Measurements from ENCODE around the gene FAM222A.

FAM222A gene

DNA sequence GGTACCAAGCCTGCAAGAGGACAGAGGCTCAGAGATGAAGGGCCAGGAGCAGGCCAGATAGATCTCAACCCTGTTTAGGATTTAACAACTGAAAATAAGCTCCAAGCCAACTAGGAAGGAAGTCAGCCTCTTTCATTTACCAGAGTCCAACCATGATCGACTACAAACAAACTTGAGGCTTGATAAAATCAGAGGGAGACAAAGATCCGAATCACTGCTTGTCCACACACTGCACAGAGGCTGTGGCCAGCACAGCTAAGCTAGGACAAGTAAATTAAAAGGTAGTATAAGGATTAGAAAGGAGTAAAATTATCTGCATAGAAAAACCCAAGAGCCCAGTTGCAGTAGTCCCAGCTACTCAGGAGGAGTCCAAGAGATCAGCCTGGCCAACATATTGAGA lies 40.3 kb downstream of the FAM222A start:
- TF ChIP-seq, protein P1, sequence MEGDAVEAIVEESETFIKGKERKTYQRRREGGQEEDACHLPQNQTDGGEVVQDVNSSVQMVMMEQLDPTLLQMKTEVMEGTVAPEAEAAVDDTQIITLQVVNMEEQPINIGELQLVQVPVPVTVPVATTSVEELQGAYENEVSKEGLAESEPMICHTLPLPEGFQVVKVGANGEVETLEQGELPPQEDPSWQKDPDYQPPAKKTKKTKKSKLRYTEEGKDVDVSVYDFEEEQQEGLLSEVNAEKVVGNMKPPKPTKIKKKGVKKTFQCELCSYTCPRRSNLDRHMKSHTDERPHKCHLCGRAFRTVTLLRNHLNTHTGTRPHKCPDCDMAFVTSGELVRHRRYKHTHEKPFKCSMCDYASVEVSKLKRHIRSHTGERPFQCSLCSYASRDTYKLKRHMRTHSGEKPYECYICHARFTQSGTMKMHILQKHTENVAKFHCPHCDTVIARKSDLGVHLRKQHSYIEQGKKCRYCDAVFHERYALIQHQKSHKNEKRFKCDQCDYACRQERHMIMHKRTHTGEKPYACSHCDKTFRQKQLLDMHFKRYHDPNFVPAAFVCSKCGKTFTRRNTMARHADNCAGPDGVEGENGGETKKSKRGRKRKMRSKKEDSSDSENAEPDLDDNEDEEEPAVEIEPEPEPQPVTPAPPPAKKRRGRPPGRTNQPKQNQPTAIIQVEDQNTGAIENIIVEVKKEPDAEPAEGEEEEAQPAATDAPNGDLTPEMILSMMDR (conservative IDR thresholded peaks at IDR 0.05): no peak

DNA sequence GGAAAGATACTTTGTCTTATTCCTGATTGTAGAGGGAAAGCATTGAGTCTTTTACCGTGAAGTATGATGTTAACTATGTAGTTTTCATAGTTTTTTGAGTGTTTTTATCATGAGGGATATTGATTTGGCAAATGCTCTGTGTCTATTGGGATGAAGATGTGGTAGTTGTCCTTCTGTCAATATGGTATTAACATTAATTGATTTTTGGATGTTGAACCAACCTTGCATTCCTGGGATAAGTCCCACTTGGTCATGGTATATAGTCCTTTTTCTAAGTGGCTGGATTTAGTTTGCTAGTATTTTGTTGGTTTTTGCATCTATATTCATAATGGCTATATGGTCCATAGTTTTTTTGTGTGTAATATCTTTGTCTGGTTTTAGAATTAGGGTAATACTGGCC lies 42.8 kb downstream of the FAM222A start:
- H3K27ac ChIP-seq: 0 out of 2 replicates have a peak overlapping the region, but pooled peaks have one; percentile 95
- TF ChIP-seq, protein P1 (conservative IDR thresholded peaks at IDR 0.05): no peak

More for the DNA sequence above, 40.3 kb downstream of the FAM222A start:
- H3K27ac ChIP-seq: peak overlapping the region; percentile 95

DNA sequence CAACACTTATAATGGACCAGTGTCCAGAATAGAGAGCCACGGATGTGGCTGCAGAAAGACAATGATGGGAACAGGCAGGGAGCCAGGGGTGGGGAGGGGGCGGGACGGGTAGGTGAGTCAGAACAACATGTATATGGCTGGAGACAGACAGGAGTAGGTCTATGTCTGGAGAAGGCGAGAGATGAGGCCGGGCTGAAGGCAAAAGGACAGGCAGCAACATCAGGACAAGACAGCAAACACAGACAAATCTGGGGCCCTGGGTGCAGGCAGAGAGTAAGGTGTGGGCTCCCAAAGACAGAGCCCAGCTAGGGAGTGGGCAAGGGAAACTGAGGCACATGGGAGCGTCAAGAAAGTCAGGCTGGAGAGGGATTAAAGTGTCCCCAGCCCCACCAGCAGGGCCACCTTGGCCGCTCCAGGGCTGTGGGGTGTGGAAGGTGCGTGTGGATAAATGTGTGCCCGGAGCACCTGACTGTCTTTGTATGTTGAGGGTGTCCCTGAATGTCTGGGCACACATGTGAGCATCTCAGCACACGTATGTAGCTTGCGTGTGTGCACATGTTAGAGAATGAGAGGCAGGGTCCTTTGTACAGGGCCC lies 44.1 kb downstream of the FAM222A start:
- peak overlapping the region; percentile 9; the same call in 1 of the 2 replicates for H3K27ac ChIP-seq
- TF ChIP-seq, protein P1 (conservative IDR thresholded peaks at IDR 0.05): no peak

DNA sequence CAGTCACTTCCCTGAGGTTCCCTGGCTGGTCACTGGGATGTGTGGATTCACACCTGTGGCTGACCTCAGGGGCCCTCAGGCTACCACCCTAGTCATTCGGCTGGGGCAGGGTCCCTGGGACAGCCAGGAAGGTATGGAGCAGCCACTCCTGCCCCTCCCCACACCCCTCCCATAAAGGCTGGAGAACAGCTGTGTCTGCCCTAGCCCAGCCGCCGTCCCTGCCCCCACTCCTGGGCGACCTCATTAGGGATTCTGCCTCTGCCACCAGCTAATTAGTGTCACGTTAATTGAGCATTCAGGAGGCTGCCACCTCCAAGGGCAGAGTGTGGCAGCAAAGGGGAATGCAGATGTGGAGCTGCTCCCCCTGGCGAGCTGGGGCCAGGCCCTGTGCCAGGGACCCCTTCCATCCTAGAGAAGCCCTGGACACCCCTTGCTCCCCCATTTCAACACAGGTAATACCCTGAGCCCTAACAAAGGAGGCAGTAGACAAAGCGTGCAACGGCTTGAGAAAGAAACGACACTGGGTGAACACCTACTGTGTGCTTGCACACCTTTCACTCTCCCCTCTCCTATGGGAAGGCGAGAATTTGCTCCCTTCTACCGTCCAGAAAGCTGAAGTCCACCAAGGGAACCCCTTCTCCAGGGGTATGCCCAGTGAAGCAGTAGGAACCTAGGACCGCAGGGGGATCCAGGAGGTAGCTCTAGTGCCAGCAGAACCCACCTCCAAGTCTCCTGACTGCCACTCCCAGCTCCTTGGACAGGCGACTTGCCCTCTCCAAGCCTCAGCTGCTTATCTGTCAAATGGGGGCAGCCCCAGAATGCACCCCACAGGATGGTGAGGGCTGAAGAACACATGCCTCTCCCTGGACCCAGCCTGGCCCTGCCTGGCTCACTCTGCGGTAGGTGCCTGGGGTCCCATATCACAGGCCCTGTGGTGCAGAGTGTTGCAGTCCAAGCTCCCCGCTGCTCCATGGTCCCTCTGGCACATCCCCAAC lies 45.1 kb downstream of the FAM222A start:
- TF ChIP-seq, protein P1 (conservative IDR thresholded peaks at IDR 0.05): no peak
- H3K27ac ChIP-seq: peak overlapping the region; percentile 9; the same call in 1 of the 2 replicates

DNA sequence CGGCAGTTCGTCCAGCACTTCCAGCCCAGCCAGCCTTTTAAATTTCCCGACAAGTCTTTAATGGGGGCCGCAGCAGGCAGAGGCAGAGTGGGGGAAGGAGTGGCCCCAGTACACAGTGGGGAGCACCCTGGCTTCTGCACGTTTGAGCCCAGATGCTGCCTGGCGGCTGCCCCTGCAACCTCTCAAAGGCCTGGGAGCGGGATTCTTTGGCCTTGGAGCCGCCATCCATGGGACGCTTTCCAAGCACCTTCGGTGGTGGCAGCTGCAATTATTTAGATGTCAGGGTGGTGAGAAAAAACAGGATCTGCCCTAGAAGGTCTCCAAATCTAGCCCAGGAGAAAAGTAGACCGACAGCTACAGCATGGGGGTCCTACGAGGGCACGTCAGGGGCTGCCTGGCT lies 46.0 kb downstream of the FAM222A start:
- H3K27ac ChIP-seq: peak overlapping the region; percentile 9; the same call in 1 of the 2 replicates
- TF ChIP-seq, protein P1 (conservative IDR thresholded peaks at IDR 0.05): no peak

DNA sequence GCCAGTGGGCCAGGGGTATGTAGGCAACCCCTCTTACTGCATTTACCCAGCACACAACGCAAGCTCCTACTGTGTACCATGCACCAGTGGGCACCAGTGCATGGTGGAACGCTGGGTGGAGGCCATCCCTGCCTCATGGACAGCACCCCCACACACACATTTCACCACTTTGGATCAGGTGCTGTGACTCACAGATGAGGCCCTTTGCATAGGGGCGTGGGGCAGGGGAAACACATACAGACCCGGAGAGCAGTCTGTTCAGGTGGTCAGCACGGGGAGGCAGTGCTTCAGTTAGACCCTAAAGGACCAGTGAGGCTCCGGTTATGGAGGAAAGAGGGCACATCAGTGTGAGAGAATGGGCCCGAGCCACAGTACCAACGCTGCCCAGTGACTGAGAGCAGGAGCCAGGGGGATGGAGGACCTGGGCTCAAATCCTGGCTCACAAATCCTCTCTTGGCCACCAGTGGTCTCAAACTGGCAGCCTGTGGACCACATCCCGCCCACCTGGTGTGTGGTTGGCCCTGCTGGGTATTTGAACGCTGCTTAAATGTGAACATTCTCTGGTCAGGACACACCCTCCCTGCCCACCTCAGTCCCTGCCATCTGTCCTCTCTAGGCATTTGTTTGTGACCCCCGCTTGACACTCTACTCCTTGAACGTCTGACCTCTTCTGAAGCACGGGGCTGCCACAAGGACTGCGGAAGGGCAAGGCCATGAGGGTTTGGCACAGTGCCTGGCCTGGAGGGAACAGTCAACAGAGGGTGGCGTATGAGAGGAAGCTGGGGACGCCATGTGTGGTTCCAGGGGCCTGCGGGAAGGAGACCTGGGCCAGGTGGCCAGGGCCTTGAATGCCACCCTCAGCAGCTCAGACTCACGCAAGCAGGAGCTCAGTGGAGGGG lies 46.7 kb downstream of the FAM222A start:
- TF ChIP-seq, protein P1 (conservative IDR thresholded peaks at IDR 0.05): no peak
- H3K27ac ChIP-seq: peak overlapping the region; percentile 9; the same call in 1 of the 2 replicates
